Gastroesophageal sphincter (tissue), 4 donors: Measurements from ENCODE around the gene CTNND2. TPM values are rescaled to one million over a fixed set of nuclear protein-coding genes. Genes with fewer than 3 reads are reported as not detected.
"Not testable (repeated sequence)": the region's sequence is repeated elsewhere in the genome, so short reads cannot be mapped to it uniquely, and the experiment has no call there.

Experiments
- ATAC-seq: fragments of 150-250 bp; one replicate; pipeline ENCODE4 v1.9.1; 2016; ENCODE audit warnings: mild to moderate bottlenecking, moderate library complexity
- H3K27ac ChIP-seq, 4 donors: fragments of 200-600 bp; sonication (generic) in 3 of 4; 1 replicate in 3 of 4; 2 replicates in 1 of 4; pipeline ENCODE4 v1.5.1; 2016 to 2019
- H3K27me3 ChIP-seq: fragments of 200-600 bp; sonication (generic); one replicate; pipeline ENCODE4 v1.5.1; 2019
- H3K36me3 ChIP-seq, 2 donors: fragments of 200-600 bp; sonication (generic); one replicate each; pipeline ENCODE4 v1.5.1; 2019; ENCODE audit warnings: control low read depth in 1 of 2
- H3K4me1 ChIP-seq, 3 donors: fragments of 200-600 bp; sonication (generic); 1 replicate in 2 of 3; 2 replicates in 1 of 3; pipeline ENCODE4 v1.5.1; 2016 to 2019; ENCODE audit warnings: control low read depth in 2 of 3
- H3K4me3 ChIP-seq, 2 donors: fragments of 200-600 bp; sonication (generic); one replicate each; pipeline ENCODE4 v1.5.1; 2019; ENCODE audit warnings: mild to moderate bottlenecking in 1 of 2, moderate library complexity in 1 of 2
- H3K9me3 ChIP-seq, 3 donors: fragments of 200-600 bp; sonication (generic); one replicate each; pipeline ENCODE4 v1.5.1; 2017 to 2019; ENCODE audit warnings: control low read depth in 2 of 3
- CTCF ChIP-seq, 4 experiments: fragments of 200-600 bp in 2 of 4; fragments of 450-650 bp in 2 of 4; sonication (generic) in 1 of 4; IDR thresholded peaks; one replicate each; pipeline ENCODE4 v1.5.1; 2017 to 2019; ENCODE audit warnings: antibody characterized with exemption in 4 of 4, mild to moderate bottlenecking in 2 of 4, moderate library complexity in 2 of 4
- EP300 ChIP-seq: sonication (generic); formaldehyde crosslinking; IDR thresholded peaks from one replicate; pipeline ENCODE4 v1.6.1; 2017; ENCODE audit warnings: antibody characterized with exemption, mild to moderate bottlenecking
- POLR2A ChIP-seq, 2 donors: fragments of 450-650 bp; IDR thresholded peaks; one replicate each; pipeline ENCODE4 v1.6.1; 2017; ENCODE audit warnings: antibody characterized with exemption in 2 of 2, mild to moderate bottlenecking in 2 of 2, moderate library complexity in 1 of 2
- POLR2AphosphoS5 ChIP-seq: sonication (generic); formaldehyde crosslinking; IDR thresholded peaks from one replicate; pipeline ENCODE4 v1.6.1; 2017; ENCODE audit warnings: antibody characterized with exemption
- WGBS, 2 donors: methylation state at CpG; one replicate each; pipeline ENCODE4 v1.1.5; 2018; ENCODE audit warnings: low coverage in 1 of 2; 5-methylcytosine and 5-hydroxymethylcytosine counted together
- total RNA-seq, 4 donors: library from RNA; depleted of rRNA; stranded (reverse); fragments of >200 nt; gene quantifications; one replicate each; pipeline ENCODE4 v1.1.0, GENCODE V29; 2016

Gene CTNND2
- total RNA-seq, 4 donors from 2014 or later = 0.40 to 3.1 (median 1.9) TPM

DNA sequence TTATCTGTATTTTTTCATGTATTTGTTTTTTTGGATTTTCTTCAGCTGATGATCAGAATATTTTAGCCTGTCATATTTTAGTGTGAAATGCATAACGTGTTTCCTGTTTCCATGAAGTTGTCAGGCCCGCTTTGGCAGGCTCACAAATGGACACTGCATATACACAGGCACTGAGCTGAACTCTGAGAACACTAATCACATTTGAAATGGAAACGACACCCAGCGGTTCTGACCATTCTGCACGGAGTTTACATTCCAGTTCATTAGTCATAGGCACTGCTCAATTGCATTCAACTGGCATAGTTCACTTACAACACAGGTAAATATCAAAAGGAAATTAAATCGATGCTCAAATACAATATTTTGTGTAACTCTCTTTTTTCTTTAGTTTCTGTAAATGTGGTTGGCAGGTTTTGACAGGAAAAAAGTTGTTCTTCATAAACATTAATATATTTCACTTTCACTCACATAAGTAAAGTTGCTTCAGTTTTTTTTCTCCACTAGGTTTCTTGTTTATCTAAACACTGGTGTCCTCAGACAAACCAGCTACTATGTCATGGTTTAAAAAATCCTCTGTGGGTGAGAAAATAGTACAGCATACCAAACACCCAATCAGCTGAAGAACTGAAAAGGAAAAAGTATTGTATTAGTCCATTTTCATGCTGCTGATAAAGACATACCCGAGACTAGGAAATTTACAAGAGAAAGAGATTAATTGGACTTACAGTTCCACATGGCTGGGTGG lies 584.2 kb downstream of the CTNND2 start:
- 18 to 29% methylated on average over 6 to 7 of the region's 7 CpGs for WGBS, 2 donors
- Histone ChIP-seq H3K36me3 (no peaks in the 10 kb centered on the region), H3K4me3 (no peak overlapping the region), H3K27me3 (no peaks in the 10 kb centered on the region), H3K9me3 (no peaks in the 10 kb centered on the region), H3K27ac (no peak overlapping the region), H3K4me1 (peaks cover 0 to 21% (median 2%) of the 10 kb centered on the region in 3 donors)
- no peak for ATAC-seq
- TF ChIP-seq EP300 (no peak), CTCF (IDR thresholded peaks at IDR 0.05) (no peak)

DNA sequence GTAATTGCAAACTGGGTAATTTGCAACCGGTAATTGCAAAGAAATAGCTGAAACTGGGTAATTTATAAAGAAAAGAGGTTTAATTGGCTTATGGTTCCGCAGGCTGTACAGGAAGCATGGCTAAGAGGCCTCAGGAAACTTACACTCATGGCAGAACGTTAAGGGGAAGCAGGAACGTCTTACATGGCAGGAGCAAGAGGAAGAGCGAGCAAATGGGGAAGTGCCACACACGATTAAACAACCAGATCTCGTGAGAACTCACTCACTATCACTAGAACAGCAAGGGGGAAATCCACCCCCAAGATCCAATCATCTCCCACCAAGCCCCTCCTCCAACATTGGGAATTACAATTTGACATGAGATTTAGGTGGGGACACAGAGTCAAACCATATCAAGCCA lies 590.6 kb downstream of the CTNND2 start:
- WGBS, 2 donors = 51 to 83% methylated on average over 5 to 7 of the region's 7 CpGs
- not testable (repeated sequence) for H3K27me3 ChIP-seq, H3K9me3 ChIP-seq, ATAC-seq, H3K4me3 ChIP-seq, H3K36me3 ChIP-seq, H3K4me1 ChIP-seq, H3K27ac ChIP-seq

DNA sequence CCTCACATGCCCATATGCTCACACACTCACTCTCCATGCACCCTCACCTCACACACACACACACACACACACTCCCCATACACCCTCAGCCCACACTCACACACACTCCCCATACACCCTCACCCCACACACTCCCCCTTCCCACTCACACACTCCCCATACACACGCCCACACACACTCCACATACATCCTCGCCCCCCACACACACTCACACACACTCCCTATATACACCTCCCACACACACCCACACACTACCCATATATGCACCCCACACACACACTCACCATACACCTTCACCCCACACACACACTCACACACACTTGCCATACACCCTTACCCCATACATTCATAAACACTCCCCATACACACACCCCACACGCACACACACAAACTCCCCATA lies 592.5 kb downstream of the CTNND2 start:
- Histone ChIP-seq H3K9me3 (no peaks in the 10 kb centered on the region), H3K4me3 (no peak overlapping the region), H3K27me3 (no peaks in the 10 kb centered on the region), H3K36me3 (no peaks in the 10 kb centered on the region), H3K27ac (no peak overlapping the region), H3K4me1 (no peaks in the 10 kb centered on the region)
- 90 to 95% methylated on average over 3 of the region's 3 CpGs for WGBS, 2 donors
- ATAC-seq = no peak
- TF ChIP-seq CTCF (IDR thresholded peaks at IDR 0.05) (no peak), POLR2A (IDR thresholded peaks at IDR 0.05) (no peak), EP300 (no peak), POLR2AphosphoS5 (no peak)

GRCh38 chr5:11311272-11311671 lies 593.0 kb downstream of the CTNND2 start:
- TF ChIP-seq POLR2AphosphoS5 (no peak), EP300 (no peak), CTCF (IDR thresholded peaks at IDR 0.05) (no peak), POLR2A (IDR thresholded peaks at IDR 0.05) (no peak)
- Histone ChIP-seq H3K4me3 (no peak overlapping the region), H3K27ac (no peak overlapping the region), H3K27me3 (no peaks in the 10 kb centered on the region), H3K36me3 (no peaks in the 10 kb centered on the region), H3K9me3 (no peaks in the 10 kb centered on the region), H3K4me1 (no peaks in the 10 kb centered on the region)
- WGBS, 2 donors = 80 to 100% methylated on average over 1 of the region's 1 CpG
- ATAC-seq = no peak

GRCh38 chr5:11310158-11310557 lies 594.1 kb downstream of the CTNND2 start:
- WGBS, 2 donors = 62 to 68% methylated on average over 2 of the region's 2 CpGs
- Histone ChIP-seq H3K4me1 (no peaks in the 10 kb centered on the region), H3K36me3 (no peaks in the 10 kb centered on the region), H3K27me3 (peaks cover 6% of the 10 kb centered on the region), H3K4me3 (no peak overlapping the region), H3K9me3 (no peaks in the 10 kb centered on the region), H3K27ac (no peak overlapping the region)
- no peak for ATAC-seq
- TF ChIP-seq POLR2A (IDR thresholded peaks at IDR 0.05) (no peak), CTCF (IDR thresholded peaks at IDR 0.05) (no peak), EP300 (no peak), POLR2AphosphoS5 (no peak)
